Liver (tissue), 9 donors: Measurements from ENCODE around the gene FBLIM1. TPM values are rescaled to one million over a fixed set of nuclear protein-coding genes. Genes with fewer than 3 reads are reported as not detected.

Experiments used
- DNase-seq: peaks from one replicate; pipeline ENCODE4 v3.0.0-alpha.2; 2017; ENCODE audit warnings: low spot score
- H3K27ac ChIP-seq, 2 donors: one replicate each; pipeline ENCODE4 v1.7.0; 2013; ENCODE audit warnings: inconsistent platforms in 2 of 2, low read length in 2 of 2, control low read depth in 1 of 2, low read depth in 1 of 2, mild to moderate bottlenecking in 1 of 2
- H3K27me3 ChIP-seq, 4 donors: one replicate each; pipeline versions ENCODE4 v1.6.1 to v1.7.0; 2013; ENCODE audit warnings: low read length in 3 of 4, inconsistent platforms in 1 of 4, mild to moderate bottlenecking in 1 of 4, moderate library complexity in 1 of 4; ENCODE audit not compliant: control insufficient read depth in 4 of 4, insufficient read depth in 4 of 4
- H3K36me3 ChIP-seq, 4 donors: one replicate each; pipeline versions ENCODE4 v1.6.1 to v1.7.0; 2013; ENCODE audit warnings: low read length in 3 of 4, mild to moderate bottlenecking in 3 of 4, low read depth in 1 of 4, moderate library complexity in 1 of 4; ENCODE audit not compliant: control insufficient read depth in 4 of 4, insufficient read depth in 3 of 4
- H3K4me1 ChIP-seq, 4 donors: one replicate each; pipeline versions ENCODE4 v1.6.1 to v1.7.0; 2013; ENCODE audit warnings: low read length in 3 of 4, mild to moderate bottlenecking in 3 of 4, moderate library complexity in 1 of 4; ENCODE audit not compliant: control insufficient read depth in 4 of 4, insufficient read depth in 4 of 4
- H3K4me3 ChIP-seq, 3 donors: one replicate each; pipeline versions ENCODE4 v1.6.1 to v1.7.0; 2013; ENCODE audit warnings: low read length in 3 of 3, control low read depth in 1 of 3, low read depth in 1 of 3, mild to moderate bottlenecking in 1 of 3
- H3K9ac ChIP-seq, 2 donors: one replicate each; pipeline ENCODE4 v1.7.0; 2013; ENCODE audit warnings: low read length in 2 of 2, mild to moderate bottlenecking in 2 of 2, moderate library complexity in 2 of 2, control low read depth in 1 of 2, low read depth in 1 of 2
- H3K9me3 ChIP-seq, 4 donors: one replicate each; pipeline versions ENCODE4 v1.6.1 to v1.7.0; 2013; ENCODE audit warnings: low read length in 3 of 4; ENCODE audit not compliant: control insufficient read depth in 4 of 4
- EGR1 ChIP-seq, 2 donors: IDR thresholded peaks; 2 replicates each; pipeline ENCODE4 v1.6.1; 2016 to 2018; ENCODE audit warnings: antibody characterized with exemption in 2 of 2, low read depth in 2 of 2
- FOXA2 ChIP-seq: IDR thresholded peaks from 2 replicates; pipeline ENCODE4 v1.6.1; 2016; ENCODE audit warnings: antibody characterized with exemption
- GABPA ChIP-seq, 2 donors: IDR thresholded peaks in 1 of 2; conservative IDR thresholded peaks in 1 of 2; 2 replicates each; pipeline ENCODE4 v1.6.1; 2016; ENCODE audit warnings: antibody characterized with exemption in 2 of 2, mild to moderate bottlenecking in 1 of 2, moderate library complexity in 1 of 2
- HNF4A ChIP-seq, 2 donors: conservative IDR thresholded peaks; 2 replicates each; pipeline ENCODE4 v1.6.1; 2016; ENCODE audit warnings: antibody characterized with exemption in 2 of 2, mild to moderate bottlenecking in 2 of 2
- JUND ChIP-seq, 2 donors: IDR thresholded peaks; 2 replicates each; pipeline ENCODE4 v1.6.1; 2016; ENCODE audit warnings: antibody characterized with exemption in 2 of 2
- NR2F2 ChIP-seq: IDR thresholded peaks from 2 replicates; pipeline ENCODE4 v1.6.1; 2016; ENCODE audit warnings: antibody characterized with exemption
- RAD21 ChIP-seq, 2 donors: IDR thresholded peaks; 2 replicates each; pipeline ENCODE4 v1.6.1; 2016; ENCODE audit warnings: antibody characterized with exemption in 2 of 2, mild to moderate bottlenecking in 2 of 2
- RXRA ChIP-seq, 2 donors: IDR thresholded peaks; 2 replicates each; pipeline ENCODE4 v1.6.1; 2017 to 2018; ENCODE audit warnings: antibody characterized with exemption in 2 of 2, mild to moderate bottlenecking in 1 of 2
- SP1 ChIP-seq: IDR thresholded peaks from 2 replicates; pipeline ENCODE4 v1.6.1; 2018; ENCODE audit warnings: antibody characterized with exemption, mild to moderate bottlenecking
- TAF1 ChIP-seq: conservative IDR thresholded peaks from 2 replicates; pipeline ENCODE4 v1.6.1; 2016; ENCODE audit warnings: antibody characterized with exemption, mild to moderate bottlenecking
- YY1 ChIP-seq: IDR thresholded peaks from 2 replicates; pipeline ENCODE4 v1.6.1; 2016; ENCODE audit warnings: antibody characterized with exemption, mild to moderate bottlenecking
- ZBTB33 ChIP-seq: IDR thresholded peaks from 2 replicates; pipeline ENCODE4 v1.6.1; 2016; ENCODE audit warnings: antibody characterized with exemption
- WGBS: extraction: QIAGEN DNeasy Blood & Tissue Kit; methylation state at CpG from one replicate; pipeline ENCODE4 v1.1.7; 2013; 5-methylcytosine and 5-hydroxymethylcytosine counted together
- polyA plus RNA-seq, 2 donors: library from polyadenylated mRNA; stranded (reverse) in 1 of 2; unstranded in 1 of 2; fragments of 200-250 nt in 1 of 2; fragments of >200 nt in 1 of 2; fragmentation: Nextera tagmentation in 1 of 2; extraction: Ambion mirVana in 1 of 2; gene quantifications; one replicate each; pipeline versions ENCODE4 v1.2.1 to v1.2.3, GENCODE V29; 2013 to 2015
- total RNA-seq, 2 donors: library from RNA; depleted of rRNA; stranded (reverse); fragments of >200 nt; gene quantifications; one replicate each; pipeline ENCODE4 v1.2.3, GENCODE V29; 2014
- TF ChIP-seq, protein P1 (sequence below): fragments of 150-350 bp; IDR thresholded peaks from 2 replicates; pipeline ENCODE4 v1.5.1; 2017; ENCODE audit warnings: improper control_type of control experiment, low read depth, low read length; ENCODE audit not compliant: missing input control
- TF ChIP-seq, protein P2 (sequence below): IDR thresholded peaks from 2 replicates; pipeline ENCODE4 v1.6.1; 2016; ENCODE audit warnings: antibody characterized with exemption, mild to moderate bottlenecking
- donor health status: healthy.
- donor health status: healthy.
- donor health status: healthy.
- donor health status: healthy.
- donor health status: healthy.

FBLIM1 gene
- total and polyA plus RNA-seq, 4 donors = 3.6 to 6.4 (median 3.7) TPM

DNA sequence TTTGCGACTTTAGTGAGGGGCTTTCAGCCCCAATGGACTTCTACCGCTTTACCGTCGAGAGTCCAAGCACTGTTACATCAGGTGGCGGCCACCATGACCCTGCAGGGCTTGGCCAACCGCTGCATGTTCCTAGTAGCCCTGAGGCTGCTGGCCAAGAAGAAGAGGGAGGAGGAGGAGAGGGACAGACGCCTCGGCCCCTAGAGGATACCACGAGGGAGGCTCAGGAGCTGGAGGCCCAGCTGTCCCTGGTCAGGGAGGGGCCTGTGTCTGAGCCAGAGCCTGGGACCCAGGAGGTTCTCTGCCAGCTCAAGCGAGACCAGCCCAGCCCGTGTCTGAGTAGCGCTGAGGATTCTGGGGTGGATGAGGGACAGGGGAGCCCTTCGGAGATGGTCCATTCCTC is 31.2 kb upstream of the FBLIM1 start:
- Histone ChIP-seq H3K4me1 (peaks cover 0 to 5% (median 0%) of the 10 kb centered on the region in 4 donors), H3K27ac (no peak overlapping the region), H3K27me3 (no peaks in the 10 kb centered on the region), H3K9me3 (no peaks in the 10 kb centered on the region), H3K4me3 (no peak overlapping the region), H3K36me3 (peaks cover 20 to 66% (median 33%) of the 10 kb centered on the region in 4 donors), H3K9ac (no peak overlapping the region)
- DNase-seq = no peak
- TF ChIP-seq EGR1 (IDR thresholded peaks at IDR 0.05; ENCODE audit: low read depth in 2 of 2) (no peak), YY1 (no peak)
- 93% methylated on average over 13 of the region's 13 CpGs for WGBS

DNA sequence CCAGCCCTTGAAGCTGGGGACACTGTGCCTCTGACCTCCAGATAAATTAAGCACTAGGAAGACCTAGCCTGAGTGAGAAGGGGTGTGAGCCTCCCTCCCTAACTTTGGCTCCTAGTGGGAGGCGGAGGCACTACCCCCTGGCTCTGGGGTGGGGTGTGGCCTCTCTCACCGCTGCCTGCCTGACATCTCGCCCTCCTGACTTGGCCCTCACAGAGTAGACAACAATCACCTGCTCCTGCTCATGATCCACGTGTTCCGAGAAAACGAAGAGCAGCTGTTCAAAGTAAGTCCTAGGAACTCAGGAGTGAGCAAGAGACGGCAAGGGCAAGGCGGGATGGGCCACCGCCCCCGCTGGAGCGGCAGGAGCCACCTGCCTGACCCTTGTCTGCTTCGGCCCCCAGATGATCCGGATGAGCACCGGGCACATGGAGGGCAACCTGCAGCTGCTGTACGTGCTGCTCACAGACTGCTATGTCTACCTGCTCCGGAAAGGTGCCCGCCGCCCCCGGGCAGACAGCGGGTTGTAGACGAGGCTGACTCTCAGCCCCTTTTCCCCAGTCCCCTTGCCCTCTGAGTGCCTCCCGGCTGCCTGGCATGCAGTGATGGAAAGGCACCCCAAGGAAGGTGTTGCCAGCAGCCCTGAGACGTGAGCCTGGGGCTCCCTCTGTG is 30.6 kb upstream of the FBLIM1 start:
- peaks cover 25 to 64% (median 34%) of the 10 kb centered on the region in 4 donors for H3K36me3 ChIP-seq
- H3K9ac ChIP-seq = no peak overlapping the region
- H3K4me3 ChIP-seq = no peak overlapping the region
- no peak for DNase-seq
- WGBS = 97% methylated on average over 23 of the region's 23 CpGs
- no peak for TF ChIP-seq RAD21 (IDR thresholded peaks at IDR 0.05)
- TF ChIP-seq TAF1 = no peak
- TF ChIP-seq, protein P1, sequence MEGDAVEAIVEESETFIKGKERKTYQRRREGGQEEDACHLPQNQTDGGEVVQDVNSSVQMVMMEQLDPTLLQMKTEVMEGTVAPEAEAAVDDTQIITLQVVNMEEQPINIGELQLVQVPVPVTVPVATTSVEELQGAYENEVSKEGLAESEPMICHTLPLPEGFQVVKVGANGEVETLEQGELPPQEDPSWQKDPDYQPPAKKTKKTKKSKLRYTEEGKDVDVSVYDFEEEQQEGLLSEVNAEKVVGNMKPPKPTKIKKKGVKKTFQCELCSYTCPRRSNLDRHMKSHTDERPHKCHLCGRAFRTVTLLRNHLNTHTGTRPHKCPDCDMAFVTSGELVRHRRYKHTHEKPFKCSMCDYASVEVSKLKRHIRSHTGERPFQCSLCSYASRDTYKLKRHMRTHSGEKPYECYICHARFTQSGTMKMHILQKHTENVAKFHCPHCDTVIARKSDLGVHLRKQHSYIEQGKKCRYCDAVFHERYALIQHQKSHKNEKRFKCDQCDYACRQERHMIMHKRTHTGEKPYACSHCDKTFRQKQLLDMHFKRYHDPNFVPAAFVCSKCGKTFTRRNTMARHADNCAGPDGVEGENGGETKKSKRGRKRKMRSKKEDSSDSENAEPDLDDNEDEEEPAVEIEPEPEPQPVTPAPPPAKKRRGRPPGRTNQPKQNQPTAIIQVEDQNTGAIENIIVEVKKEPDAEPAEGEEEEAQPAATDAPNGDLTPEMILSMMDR = no peak
- TF ChIP-seq GABPA (IDR thresholded peaks at IDR 0.05 in 1 of 2, conservative IDR thresholded peaks at IDR 0.05 in 1 of 2) = no peak
- no peak for TF ChIP-seq ZBTB33
- TF ChIP-seq NR2F2 = no peak
- no peak for TF ChIP-seq JUND (IDR thresholded peaks at IDR 0.05)
- no peak for TF ChIP-seq YY1
- TF ChIP-seq RXRA (IDR thresholded peaks at IDR 0.05) = no peak
- no peak for TF ChIP-seq HNF4A (conservative IDR thresholded peaks at IDR 0.05)
- no peak for TF ChIP-seq FOXA2
- TF ChIP-seq SP1 = no peak
- TF ChIP-seq, protein P2, sequence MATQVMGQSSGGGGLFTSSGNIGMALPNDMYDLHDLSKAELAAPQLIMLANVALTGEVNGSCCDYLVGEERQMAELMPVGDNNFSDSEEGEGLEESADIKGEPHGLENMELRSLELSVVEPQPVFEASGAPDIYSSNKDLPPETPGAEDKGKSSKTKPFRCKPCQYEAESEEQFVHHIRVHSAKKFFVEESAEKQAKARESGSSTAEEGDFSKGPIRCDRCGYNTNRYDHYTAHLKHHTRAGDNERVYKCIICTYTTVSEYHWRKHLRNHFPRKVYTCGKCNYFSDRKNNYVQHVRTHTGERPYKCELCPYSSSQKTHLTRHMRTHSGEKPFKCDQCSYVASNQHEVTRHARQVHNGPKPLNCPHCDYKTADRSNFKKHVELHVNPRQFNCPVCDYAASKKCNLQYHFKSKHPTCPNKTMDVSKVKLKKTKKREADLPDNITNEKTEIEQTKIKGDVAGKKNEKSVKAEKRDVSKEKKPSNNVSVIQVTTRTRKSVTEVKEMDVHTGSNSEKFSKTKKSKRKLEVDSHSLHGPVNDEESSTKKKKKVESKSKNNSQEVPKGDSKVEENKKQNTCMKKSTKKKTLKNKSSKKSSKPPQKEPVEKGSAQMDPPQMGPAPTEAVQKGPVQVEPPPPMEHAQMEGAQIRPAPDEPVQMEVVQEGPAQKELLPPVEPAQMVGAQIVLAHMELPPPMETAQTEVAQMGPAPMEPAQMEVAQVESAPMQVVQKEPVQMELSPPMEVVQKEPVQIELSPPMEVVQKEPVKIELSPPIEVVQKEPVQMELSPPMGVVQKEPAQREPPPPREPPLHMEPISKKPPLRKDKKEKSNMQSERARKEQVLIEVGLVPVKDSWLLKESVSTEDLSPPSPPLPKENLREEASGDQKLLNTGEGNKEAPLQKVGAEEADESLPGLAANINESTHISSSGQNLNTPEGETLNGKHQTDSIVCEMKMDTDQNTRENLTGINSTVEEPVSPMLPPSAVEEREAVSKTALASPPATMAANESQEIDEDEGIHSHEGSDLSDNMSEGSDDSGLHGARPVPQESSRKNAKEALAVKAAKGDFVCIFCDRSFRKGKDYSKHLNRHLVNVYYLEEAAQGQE = no peak
- H3K27ac ChIP-seq = no peak overlapping the region
- no peaks in the 10 kb centered on the region for H3K9me3 ChIP-seq
- peaks cover 0 to 5% (median 0%) of the 10 kb centered on the region in 4 donors for H3K4me1 ChIP-seq
- H3K27me3 ChIP-seq = no peaks in the 10 kb centered on the region
